Measurements from ENCODE around the gene BRPF1.

GRCh38 chr3:9778143-9779074, 46.9 kb downstream of the BRPF1 start:
- TF ChIP-seq POLR2A (IDR thresholded peaks at IDR 0.05) (no peak), CTCF (IDR thresholded peaks at IDR 0.05) (no peak)

Data from right lobe of liver (tissue), 4 donors.